GM12873 (cell line): ENCODE results near the gene ABRACL.

ENCODE experiments used
- CTCF ChIP-seq: IDR thresholded peaks from 2 replicates; pipeline ENCODE4 v1.5.1; 2012; ENCODE audit warnings: low read depth, mild to moderate bottlenecking, moderate library complexity, low read length, control low read depth; ENCODE audit not compliant: insufficient read depth; ENCODE audit errors: missing control alignments

Gene ABRACL

GRCh38 chr6:139051396-139052060 is 23.0 kb downstream of the ABRACL start:
- TF ChIP-seq CTCF, result no peak

GRCh38 chr6:139053382-139053781 is 24.8 kb downstream of the ABRACL start:
- TF ChIP-seq CTCF, result no peak

- no peak for TF ChIP-seq CTCF
These were observed 25.5 kb downstream of the ABRACL start for GRCh38 chr6:139054001-139054400.

- TF ChIP-seq CTCF, result no peak
These were observed 27.2 kb downstream of the ABRACL start for GRCh38 chr6:139055709-139056108.

- TF ChIP-seq CTCF, result no peak
These were observed 29.5 kb downstream of the ABRACL start for GRCh38 chr6:139058029-139058428.

GRCh38 chr6:139060332-139060731 is 31.8 kb downstream of the ABRACL start:
- no peak for TF ChIP-seq CTCF

- TF ChIP-seq CTCF, result no peak
These were observed 34.5 kb downstream of the ABRACL start for GRCh38 chr6:139062932-139063646.
